HG02759 (cell line): ENCODE results near the gene TCERG1.

Source experiments
- ATAC-seq: cut with Tn5 transposase; IDR thresholded peaks from one replicate; pipeline ENCODE4 v1.9.1; 2021; ENCODE audit warnings: mild to moderate bottlenecking, moderate library complexity; ENCODE audit not compliant: unreplicated experiment

TCERG1 gene

GRCh38 chr5:146451411-146451810 is 4.3 kb downstream of the TCERG1 start:
- no peak for ATAC-seq

- ATAC-seq: no peak
Measured at GRCh38 chr5:146457431-146457830, 10.3 kb downstream of the TCERG1 start.

- ATAC-seq: no peak
Measured at GRCh38 chr5:146458894-146459293, 11.8 kb downstream of the TCERG1 start.

- ATAC-seq: no peak
Measured at GRCh38 chr5:146461319-146461718, 14.2 kb downstream of the TCERG1 start.

- no peak for ATAC-seq
Measured at GRCh38 chr5:146463446-146463845, 16.3 kb downstream of the TCERG1 start.

- ATAC-seq: no peak
Measured at GRCh38 chr5:146466521-146467349, 19.6 kb downstream of the TCERG1 start.

GRCh38 chr5:146467760-146468159 is 20.6 kb downstream of the TCERG1 start:
- no peak for ATAC-seq

- ATAC-seq: no peak
Measured at GRCh38 chr5:146474065-146474464, 26.9 kb downstream of the TCERG1 start.

- no peak for ATAC-seq
Measured at GRCh38 chr5:146475190-146475780, 28.2 kb downstream of the TCERG1 start.

- no peak for ATAC-seq
Measured at GRCh38 chr5:146475906-146476305, 28.8 kb downstream of the TCERG1 start.

- ATAC-seq: no peak
Measured at GRCh38 chr5:146482775-146483174, 35.6 kb downstream of the TCERG1 start.

- no peak for ATAC-seq
Measured at GRCh38 chr5:146484714-146485391, 37.7 kb downstream of the TCERG1 start.

- ATAC-seq: no peak
Measured at GRCh38 chr5:146490089-146490843, 43.1 kb downstream of the TCERG1 start.

- ATAC-seq: no peak
Measured at GRCh38 chr5:146494656-146495055, 47.5 kb downstream of the TCERG1 start.

- ATAC-seq: no peak
Measured at GRCh38 chr5:146499680-146500079, 52.5 kb downstream of the TCERG1 start.

- ATAC-seq: no peak
Measured at GRCh38 chr5:146507428-146507827, 60.3 kb downstream of the TCERG1 start.

GRCh38 chr5:146510559-146511125 is 63.5 kb downstream of the TCERG1 start:
- ATAC-seq: no peak

GRCh38 chr5:146513462-146513861 is 66.3 kb downstream of the TCERG1 start:
- ATAC-seq: no peak

GRCh38 chr5:146514575-146514974 is 67.4 kb downstream of the TCERG1 start:
- ATAC-seq: no peak

- no peak for ATAC-seq
Measured at GRCh38 chr5:146515473-146516150, 68.5 kb downstream of the TCERG1 start.
